ENCODE results near the gene VEGFA.

DNA sequence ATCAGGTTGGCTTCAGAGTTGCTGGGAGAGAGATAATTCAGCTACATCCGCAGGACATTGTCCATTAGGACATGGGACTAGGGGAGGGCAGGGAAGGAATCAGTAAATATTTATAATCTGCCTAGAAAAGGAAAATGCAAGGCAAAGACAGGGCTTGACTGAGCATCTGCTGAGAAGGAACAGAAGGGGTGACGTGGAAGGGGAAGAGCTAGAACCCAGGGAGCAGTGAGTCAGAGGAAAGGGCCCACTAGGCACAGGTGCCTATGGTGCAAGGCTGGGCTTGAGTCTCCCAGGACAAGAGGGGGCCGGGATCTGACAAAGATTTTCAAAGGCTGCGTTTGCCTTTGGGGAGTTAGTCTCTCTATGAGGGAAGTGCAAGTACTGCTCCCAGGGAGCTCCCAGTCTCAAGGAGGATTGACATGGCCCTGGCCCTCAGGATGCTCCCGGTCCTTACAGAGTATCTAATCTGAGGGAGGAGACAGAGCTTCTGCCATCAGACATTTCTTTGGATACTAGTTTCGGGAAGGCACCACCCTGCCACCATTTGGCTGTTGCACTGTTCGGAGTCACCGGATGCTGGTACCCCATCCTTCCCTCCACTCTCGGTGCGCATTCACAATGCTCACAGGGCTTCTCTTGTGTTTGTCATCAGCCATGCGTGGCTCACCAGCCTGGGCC is 21.9 kb downstream of the VEGFA start:
- TF ChIP-seq CREB1 (IDR thresholded peaks at IDR 0.05): no peak
- no peak for TF ChIP-seq POLR2AphosphoS5 (IDR thresholded peaks at IDR 0.05; ENCODE audit: low read depth, low read length)
- no peak for TF ChIP-seq EP300 (IDR thresholded peaks at IDR 0.05; ENCODE audit: borderline replicate concordance in 1 of 2, low read depth in 2 of 2, low read length in 2 of 2)
- no peak for TF ChIP-seq TAF1 (IDR thresholded peaks at IDR 0.05; ENCODE audit: low read depth, low read length)
- TF ChIP-seq, protein P1, sequence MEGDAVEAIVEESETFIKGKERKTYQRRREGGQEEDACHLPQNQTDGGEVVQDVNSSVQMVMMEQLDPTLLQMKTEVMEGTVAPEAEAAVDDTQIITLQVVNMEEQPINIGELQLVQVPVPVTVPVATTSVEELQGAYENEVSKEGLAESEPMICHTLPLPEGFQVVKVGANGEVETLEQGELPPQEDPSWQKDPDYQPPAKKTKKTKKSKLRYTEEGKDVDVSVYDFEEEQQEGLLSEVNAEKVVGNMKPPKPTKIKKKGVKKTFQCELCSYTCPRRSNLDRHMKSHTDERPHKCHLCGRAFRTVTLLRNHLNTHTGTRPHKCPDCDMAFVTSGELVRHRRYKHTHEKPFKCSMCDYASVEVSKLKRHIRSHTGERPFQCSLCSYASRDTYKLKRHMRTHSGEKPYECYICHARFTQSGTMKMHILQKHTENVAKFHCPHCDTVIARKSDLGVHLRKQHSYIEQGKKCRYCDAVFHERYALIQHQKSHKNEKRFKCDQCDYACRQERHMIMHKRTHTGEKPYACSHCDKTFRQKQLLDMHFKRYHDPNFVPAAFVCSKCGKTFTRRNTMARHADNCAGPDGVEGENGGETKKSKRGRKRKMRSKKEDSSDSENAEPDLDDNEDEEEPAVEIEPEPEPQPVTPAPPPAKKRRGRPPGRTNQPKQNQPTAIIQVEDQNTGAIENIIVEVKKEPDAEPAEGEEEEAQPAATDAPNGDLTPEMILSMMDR (IDR thresholded peaks at IDR 0.05; ENCODE audit: control extremely low read depth in 1 of 3, insufficient read depth in 1 of 3, low read depth in 1 of 3, low read length in 3 of 3): no peak
- TF ChIP-seq, protein P2, sequence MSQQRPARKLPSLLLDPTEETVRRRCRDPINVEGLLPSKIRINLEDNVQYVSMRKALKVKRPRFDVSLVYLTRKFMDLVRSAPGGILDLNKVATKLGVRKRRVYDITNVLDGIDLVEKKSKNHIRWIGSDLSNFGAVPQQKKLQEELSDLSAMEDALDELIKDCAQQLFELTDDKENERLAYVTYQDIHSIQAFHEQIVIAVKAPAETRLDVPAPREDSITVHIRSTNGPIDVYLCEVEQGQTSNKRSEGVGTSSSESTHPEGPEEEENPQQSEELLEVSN (IDR thresholded peaks at IDR 0.05): no peak
- TF ChIP-seq EZH2 (IDR thresholded peaks at IDR 0.05; ENCODE audit: low read depth, low read length, severe bottlenecking): no peak
- TF ChIP-seq EGR1 (IDR thresholded peaks at IDR 0.05; ENCODE audit: borderline replicate concordance, low read depth, low read length): no peak
- no peak for TF ChIP-seq BRCA1 (IDR thresholded peaks at IDR 0.05; ENCODE audit: low read depth, low read length)
- no peak for TF ChIP-seq SP1 (IDR thresholded peaks at IDR 0.05; ENCODE audit: low read depth, low read length)
- TF ChIP-seq YY1 (IDR thresholded peaks at IDR 0.05; ENCODE audit: low read depth, low read length): no peak
- no peak for TF ChIP-seq SIN3A (conservative IDR thresholded peaks at IDR 0.05 in 1 of 2, IDR thresholded peaks at IDR 0.05 in 1 of 2; ENCODE audit: low read depth in 1 of 2, low read length in 2 of 2)
